Activated CD4-positive, alpha-beta T cell treated with anti-CD3 and anti-CD28 coated beads, Interleukin-10, Interleukin-2, amounts not matched to agents 100 ng/mL and 50 ng/mL, durations not matched to agents 16 hours and 8 hours (primary cell): Measurements from ENCODE around the gene DGKZ.
"Not testable (repeated sequence)": the region's sequence is repeated elsewhere in the genome, so short reads cannot be mapped to it uniquely, and the experiment has no call there.

Source experiments
- DNase-seq: peaks from one replicate; pipeline ENCODE4 v3.0.0-alpha.2; 2020

DGKZ gene

GRCh38 chr11:46369458-46370152 is 22.3 kb downstream of the DGKZ start:
- peak; percentile 64 for DNase-seq

- DNase-seq, result no peak
Measured at GRCh38 chr11:46370253-46370652, 23.0 kb downstream of the DGKZ start.

DNA sequence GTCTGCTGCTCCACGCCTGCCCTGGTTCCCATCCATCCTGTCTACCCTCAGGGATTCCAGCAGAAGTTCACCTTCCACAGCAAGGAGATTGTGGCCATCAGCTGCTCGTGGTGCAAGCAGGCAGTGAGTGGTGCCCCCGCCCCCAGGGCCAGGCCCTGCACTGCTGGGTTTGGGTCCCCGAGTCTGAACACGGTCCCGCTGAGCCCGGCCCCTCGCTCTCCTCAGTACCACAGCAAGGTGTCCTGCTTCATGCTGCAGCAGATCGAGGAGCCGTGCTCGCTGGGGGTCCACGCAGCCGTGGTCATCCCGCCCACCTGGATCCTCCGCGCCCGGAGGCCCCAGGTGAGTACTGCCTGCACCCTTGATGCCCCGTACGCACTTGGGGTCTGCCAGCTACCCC is 24.0 kb downstream of the DGKZ start:
- DNase-seq, result not testable (repeated sequence)

- no peak for DNase-seq
Measured at GRCh38 chr11:46372086-46372485, 24.8 kb downstream of the DGKZ start.

DNA sequence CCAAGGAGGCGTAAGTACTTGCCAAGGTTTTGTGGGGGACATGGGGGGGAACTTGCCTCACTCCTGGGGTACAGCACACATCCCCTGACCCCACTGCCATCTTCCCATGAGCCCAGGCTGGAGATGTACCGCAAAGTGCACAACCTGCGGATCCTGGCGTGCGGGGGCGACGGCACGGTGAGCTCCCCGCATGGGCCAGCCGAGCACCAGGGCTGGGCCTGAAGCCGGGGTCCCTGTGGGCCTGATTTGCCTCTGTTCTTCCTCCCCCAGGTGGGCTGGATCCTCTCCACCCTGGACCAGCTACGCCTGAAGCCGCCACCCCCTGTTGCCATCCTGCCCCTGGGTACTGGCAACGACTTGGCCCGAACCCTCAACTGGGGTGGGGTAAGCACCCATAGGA is 25.2 kb downstream of the DGKZ start:
- DNase-seq, result not testable (repeated sequence)

DNA sequence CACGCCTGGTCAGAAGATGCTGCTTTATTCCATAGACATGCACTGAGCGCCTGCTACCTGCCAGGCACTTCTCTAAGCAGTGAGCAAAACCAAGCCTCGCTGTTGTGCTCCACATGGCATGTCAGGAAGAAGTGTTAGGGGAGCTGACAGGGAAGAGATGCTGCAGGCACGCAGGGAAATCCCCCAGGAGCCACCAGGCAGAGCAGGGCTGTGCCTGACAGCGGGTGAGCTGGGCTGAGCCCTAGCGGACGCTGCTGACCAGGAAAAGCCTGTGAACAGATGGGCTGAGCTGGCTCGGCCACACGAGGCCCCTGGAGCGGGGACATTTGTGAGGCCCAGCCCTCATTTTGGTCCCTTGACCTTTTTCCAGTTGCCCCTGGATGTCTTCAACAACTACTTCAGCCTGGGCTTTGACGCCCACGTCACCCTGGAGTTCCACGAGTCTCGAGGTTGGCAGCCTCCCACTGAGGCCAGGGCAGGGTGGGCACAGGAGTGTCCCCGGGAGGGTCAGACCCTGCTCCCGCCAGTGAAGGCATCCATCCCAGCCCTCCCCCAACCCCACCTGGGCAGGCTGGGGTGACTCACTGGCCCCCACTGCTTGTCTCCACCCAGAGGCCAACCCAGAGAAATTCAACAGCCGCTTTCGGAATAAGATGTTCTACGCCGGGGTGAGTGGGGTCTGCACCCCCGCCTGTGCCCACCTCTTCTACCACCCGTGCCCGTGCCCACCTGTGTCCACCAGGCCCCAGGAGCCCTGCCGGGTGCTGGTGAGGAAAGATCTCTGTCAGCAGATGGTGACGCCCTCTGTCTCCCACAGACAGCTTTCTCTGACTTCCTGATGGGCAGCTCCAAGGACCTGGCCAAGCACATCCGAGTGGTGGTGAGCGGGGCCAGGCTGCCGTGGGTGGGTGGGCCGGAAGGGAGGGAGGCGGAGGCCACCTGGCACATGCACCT is 26.8 kb downstream of the DGKZ start:
- DNase-seq, result no peak

- no peak for DNase-seq
Measured at GRCh38 chr11:46374815-46375214, 27.6 kb downstream of the DGKZ start.

DNA sequence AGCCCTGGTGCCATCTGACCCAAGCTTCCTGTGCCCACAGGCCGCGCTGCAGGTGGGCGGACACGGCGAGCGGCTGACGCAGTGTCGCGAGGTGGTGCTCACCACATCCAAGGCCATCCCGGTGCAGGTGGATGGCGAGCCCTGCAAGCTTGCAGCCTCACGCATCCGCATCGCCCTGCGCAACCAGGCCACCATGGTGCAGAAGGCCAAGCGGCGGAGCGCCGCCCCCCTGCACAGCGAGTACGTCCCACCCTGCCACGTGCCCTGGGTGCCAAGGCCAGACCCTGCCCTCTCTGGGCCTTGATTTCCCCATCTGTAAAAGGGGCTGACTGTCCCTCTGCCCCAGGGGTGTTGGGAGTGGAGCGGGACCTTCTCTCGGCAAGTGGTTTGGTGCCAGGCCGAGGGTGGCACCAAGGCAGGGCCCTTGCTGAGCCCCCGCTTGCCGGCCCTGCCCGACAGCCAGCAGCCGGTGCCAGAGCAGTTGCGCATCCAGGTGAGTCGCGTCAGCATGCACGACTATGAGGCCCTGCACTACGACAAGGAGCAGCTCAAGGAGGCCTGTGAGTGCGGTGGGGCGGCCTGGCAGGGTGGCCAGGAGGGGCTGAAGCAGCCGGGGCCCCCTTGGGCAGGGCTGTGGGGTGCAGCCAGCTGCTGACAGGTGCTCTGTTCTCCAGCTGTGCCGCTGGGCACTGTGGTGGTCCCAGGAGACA is 28.3 kb downstream of the DGKZ start:
- DNase-seq, result no peak

DNA sequence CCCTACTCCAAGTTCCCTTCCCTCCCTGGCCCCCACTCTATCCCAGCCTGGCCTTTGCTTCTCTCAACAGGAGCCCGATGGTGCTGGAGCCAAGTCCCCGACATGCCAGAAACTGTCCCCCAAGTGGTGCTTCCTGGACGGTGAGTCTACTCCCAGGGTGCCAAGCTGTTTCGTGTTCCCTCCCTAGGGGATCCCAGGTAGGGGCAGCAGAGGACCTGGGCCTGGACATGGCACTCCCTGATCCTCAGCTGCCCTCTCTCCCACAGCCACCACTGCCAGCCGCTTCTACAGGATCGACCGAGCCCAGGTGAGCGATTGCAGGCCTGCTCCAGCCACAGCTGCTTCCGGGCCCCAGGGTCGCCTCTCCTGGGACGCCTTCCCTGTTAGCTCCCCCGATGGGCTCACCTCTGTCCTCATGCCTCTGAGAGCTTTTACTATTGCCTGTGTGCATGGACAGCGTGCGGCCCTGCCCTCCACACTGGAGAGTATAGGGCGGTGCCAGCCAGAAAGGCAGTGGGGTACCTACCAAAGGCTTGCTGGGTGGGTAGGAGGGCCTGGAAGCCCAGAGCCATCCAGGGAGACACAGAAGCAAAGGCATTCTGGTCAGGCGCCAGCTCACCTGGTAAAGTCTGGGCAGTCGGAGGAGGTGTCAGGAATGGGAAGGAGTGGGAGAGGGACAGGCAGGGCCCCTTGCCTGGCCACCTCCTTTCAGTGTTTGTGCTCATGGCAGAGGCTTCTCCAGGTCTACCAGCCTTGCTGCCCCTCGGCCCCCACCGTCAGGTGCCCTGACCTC is 29.2 kb downstream of the DGKZ start:
- no peak for DNase-seq

- DNase-seq, result no peak
Measured at GRCh38 chr11:46377290-46377689, 30.0 kb downstream of the DGKZ start.

GRCh38 chr11:46377831-46378230 is 30.6 kb downstream of the DGKZ start:
- DNase-seq, result no peak

GRCh38 chr11:46378296-46378695 is 31.0 kb downstream of the DGKZ start:
- DNase-seq, result no peak

DNA sequence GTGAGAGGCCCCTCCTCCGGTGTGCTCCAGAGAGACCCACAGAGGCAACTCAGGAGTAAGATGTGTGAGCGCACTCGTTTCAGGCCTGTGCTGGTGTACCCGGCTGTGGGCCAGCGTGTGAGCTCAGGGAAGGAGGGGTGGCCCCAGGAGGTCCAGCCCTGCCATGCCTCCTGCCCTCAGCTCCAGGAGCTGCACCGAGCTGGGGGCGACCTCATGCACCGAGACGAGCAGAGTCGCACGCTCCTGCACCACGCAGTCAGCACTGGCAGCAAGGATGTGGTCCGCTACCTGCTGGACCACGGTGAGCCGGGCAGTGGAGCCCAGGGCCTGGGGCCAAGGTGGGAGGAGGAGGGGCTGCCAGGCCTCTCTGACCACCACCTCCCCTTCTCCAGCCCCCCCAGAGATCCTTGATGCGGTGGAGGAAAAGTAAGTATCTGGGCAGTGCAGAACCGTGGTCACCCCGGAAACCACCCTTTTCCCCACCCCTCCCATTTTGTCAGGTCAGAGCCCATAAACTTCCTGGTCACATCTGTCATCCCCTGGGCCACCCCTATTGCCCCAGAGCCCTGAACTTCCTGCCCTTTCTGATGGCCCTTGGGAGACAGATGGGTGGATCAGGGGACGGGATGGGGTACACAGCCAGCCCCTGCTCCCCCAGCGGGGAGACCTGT is 31.7 kb downstream of the DGKZ start:
- DNase-seq, result no peak

DNA sequence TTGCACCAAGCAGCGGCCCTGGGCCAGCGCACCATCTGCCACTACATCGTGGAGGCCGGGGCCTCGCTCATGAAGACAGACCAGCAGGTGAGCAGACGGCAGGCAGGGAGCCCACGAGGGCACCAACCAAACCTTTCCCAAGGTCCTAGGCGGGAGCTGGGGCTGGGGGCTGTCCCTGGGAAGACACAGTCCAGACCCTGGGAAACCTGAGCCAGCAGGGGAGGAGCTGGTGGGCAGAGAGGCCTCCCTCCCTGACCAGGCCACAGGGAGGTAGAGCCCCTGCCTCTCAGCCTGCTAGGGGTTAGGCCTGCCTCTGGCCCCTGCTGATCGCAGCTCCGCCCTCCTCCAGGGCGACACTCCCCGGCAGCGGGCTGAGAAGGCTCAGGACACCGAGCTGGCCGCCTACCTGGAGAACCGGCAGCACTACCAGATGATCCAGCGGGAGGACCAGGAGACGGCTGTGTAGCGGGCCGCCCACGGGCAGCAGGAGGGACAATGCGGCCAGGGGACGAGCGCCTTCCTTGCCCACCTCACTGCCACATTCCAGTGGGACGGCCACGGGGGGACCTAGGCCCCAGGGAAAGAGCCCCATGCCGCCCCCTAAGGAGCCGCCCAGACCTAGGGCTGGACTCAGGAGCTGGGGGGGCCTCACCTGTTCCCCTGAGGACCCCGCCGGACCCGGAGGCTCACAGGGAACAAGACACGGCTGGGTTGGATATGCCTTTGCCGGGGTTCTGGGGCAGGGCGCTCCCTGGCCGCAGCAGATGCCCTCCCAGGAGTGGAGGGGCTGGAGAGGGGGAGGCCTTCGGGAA is 32.4 kb downstream of the DGKZ start:
- not testable (repeated sequence) for DNase-seq

- DNase-seq, result peak; percentile 63
Measured at GRCh38 chr11:46380340-46381047, 33.2 kb downstream of the DGKZ start.

DNA sequence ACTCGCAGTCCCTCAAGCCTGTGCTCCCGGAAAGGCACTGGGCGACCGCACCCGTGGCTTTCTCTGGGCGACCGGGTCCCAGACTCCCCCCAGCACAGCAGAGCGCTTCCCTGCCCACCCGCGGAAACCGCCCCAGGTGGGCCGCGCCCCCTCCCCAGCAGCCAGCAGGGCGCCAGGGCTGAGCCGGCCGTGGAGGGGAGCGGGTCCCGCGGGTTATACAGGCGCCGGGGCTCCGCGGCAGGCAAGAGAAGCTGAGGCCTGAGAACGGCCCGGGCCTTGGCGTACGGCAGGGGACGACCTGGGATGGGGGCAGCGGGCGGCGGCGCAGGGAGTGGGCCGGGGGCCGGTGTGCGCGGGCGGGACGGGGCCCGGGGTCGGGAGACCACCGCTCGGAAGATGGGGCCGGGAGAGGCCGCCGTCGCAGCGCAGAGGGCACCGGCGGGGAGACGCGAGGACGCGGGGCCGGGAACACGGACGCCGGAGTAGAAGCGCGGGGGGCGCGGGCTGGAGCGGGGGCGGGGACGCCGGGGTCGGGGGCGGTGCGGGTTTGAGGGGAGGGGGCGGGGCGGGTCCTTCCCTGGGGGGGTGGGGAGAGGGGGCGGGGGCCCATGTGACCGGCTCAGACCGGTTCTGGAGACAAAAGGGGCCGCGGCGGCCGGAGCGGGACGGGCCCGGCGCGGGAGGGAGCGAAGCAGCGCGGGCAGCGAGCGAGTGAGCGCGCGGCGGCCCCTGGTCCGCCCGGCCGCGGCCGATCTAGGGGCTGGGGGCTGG is 34.0 kb downstream of the DGKZ start, which contains the start of gene MDK:
Gene MDK, plus strand, starts transcription at position 622 of the 771 bp plus-strand sequence. CDS start 389 bp downstream, outside the sequence.
- DNase-seq, result no peak

DNA sequence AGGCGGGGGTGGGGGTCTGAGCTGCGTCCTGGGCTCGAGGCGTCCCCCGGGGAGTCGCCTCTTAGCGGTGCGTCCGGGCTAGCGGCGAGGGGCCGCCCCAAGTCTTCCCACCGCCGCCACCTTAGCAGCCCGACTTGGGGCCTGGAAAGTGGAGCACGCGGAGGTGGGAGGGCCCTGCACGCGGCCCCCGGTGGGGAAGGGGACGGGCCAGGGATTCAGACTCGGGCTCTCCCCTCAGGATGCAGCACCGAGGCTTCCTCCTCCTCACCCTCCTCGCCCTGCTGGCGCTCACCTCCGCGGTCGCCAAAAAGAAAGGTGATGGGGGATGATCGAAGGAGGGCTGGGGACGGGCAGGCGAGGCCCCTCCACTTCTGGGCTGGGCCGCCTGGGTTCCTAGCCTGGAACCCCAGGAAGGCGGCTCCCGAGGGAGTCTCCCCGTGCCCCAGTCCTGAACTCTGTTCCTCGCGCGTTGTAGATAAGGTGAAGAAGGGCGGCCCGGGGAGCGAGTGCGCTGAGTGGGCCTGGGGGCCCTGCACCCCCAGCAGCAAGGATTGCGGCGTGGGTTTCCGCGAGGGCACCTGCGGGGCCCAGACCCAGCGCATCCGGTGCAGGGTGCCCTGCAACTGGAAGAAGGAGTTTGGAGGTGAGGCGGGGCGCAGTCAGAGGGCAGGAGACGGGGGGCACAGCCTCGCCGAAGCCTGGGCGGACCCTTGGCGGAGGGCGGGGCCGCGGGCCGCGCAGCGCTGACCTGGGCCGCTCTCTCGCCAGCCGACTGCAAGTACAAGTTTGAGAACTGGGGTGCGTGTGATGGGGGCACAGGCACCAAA is 34.8 kb downstream of the DGKZ start:
- no peak for DNase-seq

- DNase-seq, result no peak
Measured at GRCh38 chr11:46382646-46383403, 35.6 kb downstream of the DGKZ start.
